Prostate gland (tissue), 2 donors: ENCODE data around the gene MAP3K19.

ENCODE experiments used
- CTCF ChIP-seq, 4 experiments: fragments of 200-600 bp in 2 of 4; fragments of 450-650 bp in 2 of 4; sonication (generic) in 2 of 4; IDR thresholded peaks; 1 replicate in 3 of 4; 2 replicates in 1 of 4; pipeline ENCODE4 v1.5.1; 2016 to 2019; ENCODE audit warnings: antibody characterized with exemption in 4 of 4, mild to moderate bottlenecking in 2 of 4, moderate library complexity in 2 of 4
- POLR2A ChIP-seq: fragments of 450-650 bp; IDR thresholded peaks from one replicate; pipeline ENCODE4 v1.6.1; 2016; ENCODE audit warnings: antibody characterized with exemption, mild to moderate bottlenecking
- POLR2AphosphoS5 ChIP-seq: sonication (generic); formaldehyde crosslinking; IDR thresholded peaks from one replicate; pipeline ENCODE4 v1.6.1; 2017; ENCODE audit warnings: antibody characterized with exemption

- TF ChIP-seq POLR2AphosphoS5 = no peak
- no peak for TF ChIP-seq CTCF (IDR thresholded peaks at IDR 0.05)
- no peak for TF ChIP-seq POLR2A
Measured at GRCh38 chr2:135093193-135093592, 45.9 kb upstream of the MAP3K19 start.
